HG03064 (cell line): ENCODE results near the gene SSTR1.

Experiments used
- ATAC-seq: cut with Tn5 transposase; IDR thresholded peaks from one replicate; pipeline ENCODE4 v1.9.1; 2021; ENCODE audit warnings: low read depth; ENCODE audit not compliant: unreplicated experiment

Gene SSTR1

GRCh38 chr14:38202444-38203191 is 5.1 kb upstream of the SSTR1 start:
- ATAC-seq = no peak

- no peak for ATAC-seq
These were observed 3.6 kb upstream of the SSTR1 start for GRCh38 chr14:38203929-38204718.

GRCh38 chr14:38204719-38205115 is 3.0 kb upstream of the SSTR1 start:
- ATAC-seq = no peak

GRCh38 chr14:38205119-38205813 is 2.4 kb upstream of the SSTR1 start:
- no peak for ATAC-seq

GRCh38 chr14:38205949-38206665 is 1.6 kb upstream of the SSTR1 start:
- no peak for ATAC-seq

GRCh38 chr14:38206689-38207376 is 871 bp upstream of the SSTR1 start:
- ATAC-seq = no peak

- ATAC-seq = no peak
These were observed 348 bp upstream of the SSTR1 start for GRCh38 chr14:38207377-38207735.

GRCh38 chr14:38208618-38209562 is 1.2 kb downstream of the SSTR1 start:
- ATAC-seq = no peak

- ATAC-seq = no peak
These were observed 2.2 kb downstream of the SSTR1 start for GRCh38 chr14:38209572-38210557.

- ATAC-seq = no peak
These were observed 3.0 kb downstream of the SSTR1 start for GRCh38 chr14:38210587-38211216.

- ATAC-seq = no peak
These were observed 3.6 kb downstream of the SSTR1 start for GRCh38 chr14:38211255-38211735.

GRCh38 chr14:38212111-38212510 is 4.4 kb downstream of the SSTR1 start:
- ATAC-seq = no peak

- ATAC-seq = no peak
These were observed 5.3 kb downstream of the SSTR1 start for GRCh38 chr14:38213001-38213400.

- ATAC-seq = no peak
These were observed 9.8 kb downstream of the SSTR1 start for GRCh38 chr14:38217553-38217952.

GRCh38 chr14:38221077-38221476 is 13.4 kb downstream of the SSTR1 start:
- no peak for ATAC-seq

- no peak for ATAC-seq
These were observed 16.6 kb downstream of the SSTR1 start for GRCh38 chr14:38224338-38224737.

GRCh38 chr14:38225946-38226345 is 18.2 kb downstream of the SSTR1 start:
- ATAC-seq = no peak
